Stimulated activated naive CD4-positive, alpha-beta T cell treated with Interleukin-2 at 50 U/mL for 16 hours (primary cell): ENCODE data around the gene DNMBP.
"Not testable (repeated sequence)": the region's sequence is repeated elsewhere in the genome, so short reads cannot be mapped to it uniquely, and the experiment has no call there.

ENCODE experiments used
- DNase-seq: peaks from one replicate; lab custom pipeline; 2025; lab: John Stamatoyannopoulos, UW

The DNMBP gene

GRCh38 chr10:100020142-100020885 is 10.6 kb upstream of the DNMBP start:
- DNase-seq, result no peak

- DNase-seq, result no peak
Observed at GRCh38 chr10:100019787-100020141, 10.0 kb upstream of the DNMBP start.

GRCh38 chr10:100014071-100014762 is 4.5 kb upstream of the DNMBP start:
- no peak for DNase-seq

- no peak for DNase-seq
Observed at GRCh38 chr10:100013621-100014020, 3.9 kb upstream of the DNMBP start.

- not testable (repeated sequence) for DNase-seq
Observed at GRCh38 chr10:100011906-100012305, 2.2 kb upstream of the DNMBP start.

GRCh38 chr10:100009283-100009792 is 409 bp downstream of the DNMBP start:
- DNase-seq, result no peak

GRCh38 chr10:100008708-100009282 is 952 bp downstream of the DNMBP start:
- no peak for DNase-seq

GRCh38 chr10:100008142-100008522 is 1.6 kb downstream of the DNMBP start:
- DNase-seq, result no peak

GRCh38 chr10:100007231-100008141 is 2.3 kb downstream of the DNMBP start:
- no peak for DNase-seq

GRCh38 chr10:100006243-100006886 is 3.4 kb downstream of the DNMBP start:
- DNase-seq, result no peak

- no peak for DNase-seq
Observed at GRCh38 chr10:100004805-100005510, 4.8 kb downstream of the DNMBP start.

- DNase-seq, result no peak
Observed at GRCh38 chr10:100000109-100000644, 9.6 kb downstream of the DNMBP start.

GRCh38 chr10:99999319-100000108 is 10.2 kb downstream of the DNMBP start:
- DNase-seq, result no peak

GRCh38 chr10:99998889-99999288 is 10.9 kb downstream of the DNMBP start:
- DNase-seq, result no peak

- no peak for DNase-seq
Observed at GRCh38 chr10:99996671-99997648, 12.8 kb downstream of the DNMBP start.

GRCh38 chr10:99995713-99996112 is 14.0 kb downstream of the DNMBP start:
- DNase-seq, result no peak

GRCh38 chr10:99995269-99995668 is 14.5 kb downstream of the DNMBP start:
- DNase-seq, result no peak

- no peak for DNase-seq
Observed at GRCh38 chr10:99994801-99995200, 14.9 kb downstream of the DNMBP start.
